BJ (cell line): ENCODE data around the gene OSCP1. TPM values are rescaled to one million over a fixed set of nuclear protein-coding genes. Genes with fewer than 3 reads are reported as not detected.
"Not testable (repeated sequence)": the region's sequence is repeated elsewhere in the genome, so short reads cannot be mapped to it uniquely, and the experiment has no call there.

Source experiments
- CTCF ChIA-PET: fragments of 350-600 bp; formaldehyde crosslinking; extraction: SDS; loops from one replicate; lab custom pipeline; 2021; ENCODE audit warnings: antibody characterized with exemption, inconsistent platforms; lab: Yijun Ruan, JAX
- POLR2A ChIA-PET: fragments of 300-600 bp; sonication (Branson Sonifier 250); formaldehyde crosslinking; extraction: SDS; loops from one replicate; lab custom pipeline; 2021; ENCODE audit warnings: antibody characterized with exemption; lab: Charles Lee
- DNase-seq: peaks from one replicate; pipeline ENCODE4 v3.0.0-alpha.2; 2011; ENCODE audit warnings: low read depth
- H3K27me3 ChIP-seq: 2 replicates; pipeline ENCODE4 v1.6.0; 2011; ENCODE audit warnings: low read length; ENCODE audit not compliant: control insufficient read depth, insufficient read depth
- H3K36me3 ChIP-seq: 2 replicates; pipeline ENCODE4 v1.5.1; 2011; ENCODE audit warnings: low read length; ENCODE audit not compliant: control insufficient read depth, insufficient read depth
- H3K4me3 ChIP-seq: 2 replicates; pipeline ENCODE4 v1.5.1; 2011; ENCODE audit warnings: low read depth, mild to moderate bottlenecking, control low read depth, low read length
- CTCF ChIP-seq: IDR thresholded peaks from 2 replicates; pipeline ENCODE4 v1.5.1; 2011; ENCODE audit warnings: low read depth, mild to moderate bottlenecking, control low read depth, inconsistent platforms, low read length, moderate library complexity; ENCODE audit not compliant: insufficient read depth
- polyA minus RNA-seq: library from RNA; depleted of rRNA, polyadenylated mRNA; stranded (reverse); fragments of >200 nt; gene quantifications from 2 replicates; pipeline ENCODE4 v1.2.3, GENCODE V29; 2011; rRNA and poly(A)+ RNA removed
- polyA plus RNA-seq: library from polyadenylated mRNA; depleted of rRNA; stranded (reverse); fragments of >200 nt; gene quantifications from 2 replicates; pipeline ENCODE4 v1.2.3, GENCODE V29; 2011; rRNA removed

The OSCP1 gene
- polyA plus RNA-seq (9.6 and 11.5 TPM in 2 replicates), polyA minus RNA-seq (8.2 and 11.7 TPM in 2 replicates)

GRCh38 chr1:36450270-36450918, at the start of gene OSCP1:
Gene OSCP1 (minus strand): TSS chr1:36450451. CDS start chr1:36450369, 82 bp downstream.
- H3K36me3 ChIP-seq, result peaks cover 6% of the 10 kb centered on the region
- ChIA-PET POLR2A (interaction anchor here (0.5 to 1.5 kb wide), 4 partner anchors 12 to 1284 kb away, joined by 3 to 12 read pairs (median 6); partner anchors contain the start of gene MRPS15), CTCF (interaction anchor here (0.8 to 1.0 kb wide), 5 partner anchors 11 to 131 kb away, joined by 3 to 5 read pairs (median 4); no protein-coding TSS in a partner anchor)
- TF ChIP-seq CTCF, result no peak
- H3K4me3 ChIP-seq, result peak within 1 kb of the TSS; percentile 70
- peak; percentile 76 for DNase-seq
- no peaks in the 10 kb centered on the region for H3K27me3 ChIP-seq

GRCh38 chr1:36497207-36497606, 47.0 kb upstream of the OSCP1 start:
- CTCF ChIA-PET, result interaction anchor here (1.8 kb wide), 1 partner anchor 19 kb away, joined by 5 read pairs; no protein-coding TSS in a partner anchor
- no peak for DNase-seq
- POLR2A ChIA-PET, result no interaction called here
- Histone ChIP-seq H3K27me3 (no peaks in the 10 kb centered on the region; the same call in 1 of the 2 replicates), H3K36me3 (no peaks in the 10 kb centered on the region), H3K4me3 (no peak overlapping the region)
- no peak for TF ChIP-seq CTCF

GRCh38 chr1:36494971-36495370, 44.7 kb upstream of the OSCP1 start:
- H3K36me3 ChIP-seq, result no peaks in the 10 kb centered on the region
- ChIA-PET CTCF (interaction anchor here (0.6 kb wide), 1 partner anchor 14 kb away, joined by 3 read pairs; no protein-coding TSS in a partner anchor), POLR2A (no interaction called here)
- H3K4me3 ChIP-seq, result no peak overlapping the region
- DNase-seq, result no peak
- H3K27me3 ChIP-seq, result no peaks in the 10 kb centered on the region; the same call in 1 of the 2 replicates
- no peak for TF ChIP-seq CTCF

DNA sequence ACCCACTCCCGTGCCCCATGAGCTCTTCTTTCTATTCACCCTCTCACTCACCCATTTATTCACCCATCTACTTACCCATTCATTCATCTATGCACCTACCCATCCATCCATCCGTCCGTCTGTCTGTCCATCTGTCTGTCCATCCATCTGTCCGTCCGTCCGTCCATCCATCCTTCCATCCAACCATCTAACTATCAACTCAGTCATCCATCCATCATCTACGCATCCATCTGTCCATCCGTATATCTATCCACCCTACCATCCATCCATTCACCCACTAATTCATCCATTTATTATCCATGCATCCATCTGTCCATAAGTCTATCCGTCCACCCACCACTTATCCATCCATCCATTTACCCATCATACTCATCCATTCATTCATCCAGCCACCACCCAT, 43.3 kb upstream of the OSCP1 start:
- ChIA-PET CTCF (no interaction called here), POLR2A (no interaction called here)
- Histone ChIP-seq H3K27me3 (no peaks in the 10 kb centered on the region; the same call in 1 of the 2 replicates), H3K4me3 (no peak overlapping the region), H3K36me3 (no peaks in the 10 kb centered on the region)
- DNase-seq, result no peak
- TF ChIP-seq CTCF, result no peak

DNA sequence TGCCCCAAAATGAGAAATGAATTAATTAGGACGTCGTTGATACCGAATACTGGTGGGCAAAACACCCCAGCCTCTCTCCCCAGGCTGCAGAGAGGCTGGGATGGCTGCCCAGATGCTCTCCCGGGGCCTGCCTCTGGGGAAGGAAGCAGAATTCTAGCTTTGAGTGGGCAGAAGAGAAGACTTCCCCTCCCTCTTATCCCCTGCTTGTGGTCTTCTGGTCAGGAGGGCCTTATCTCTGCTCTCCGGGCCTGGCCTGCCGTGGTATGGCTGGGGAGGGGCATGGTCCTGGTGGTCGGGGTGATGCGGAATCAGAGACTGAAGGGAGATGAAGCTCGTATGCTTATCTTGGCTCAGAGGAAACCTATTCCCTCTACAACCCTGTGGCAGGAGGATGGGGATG, 42.2 kb upstream of the OSCP1 start:
- H3K4me3 ChIP-seq, result no peak overlapping the region
- DNase-seq, result no peak
- no peaks in the 10 kb centered on the region; the same call in 1 of the 2 replicates for H3K27me3 ChIP-seq
- no peaks in the 10 kb centered on the region for H3K36me3 ChIP-seq
- no peak for TF ChIP-seq CTCF
- CTCF ChIA-PET, result interaction anchor here (1.7 kb wide), 1 partner anchor 24 kb away, joined by 4 read pairs; no protein-coding TSS in a partner anchor
- POLR2A ChIA-PET, result no interaction called here

DNA sequence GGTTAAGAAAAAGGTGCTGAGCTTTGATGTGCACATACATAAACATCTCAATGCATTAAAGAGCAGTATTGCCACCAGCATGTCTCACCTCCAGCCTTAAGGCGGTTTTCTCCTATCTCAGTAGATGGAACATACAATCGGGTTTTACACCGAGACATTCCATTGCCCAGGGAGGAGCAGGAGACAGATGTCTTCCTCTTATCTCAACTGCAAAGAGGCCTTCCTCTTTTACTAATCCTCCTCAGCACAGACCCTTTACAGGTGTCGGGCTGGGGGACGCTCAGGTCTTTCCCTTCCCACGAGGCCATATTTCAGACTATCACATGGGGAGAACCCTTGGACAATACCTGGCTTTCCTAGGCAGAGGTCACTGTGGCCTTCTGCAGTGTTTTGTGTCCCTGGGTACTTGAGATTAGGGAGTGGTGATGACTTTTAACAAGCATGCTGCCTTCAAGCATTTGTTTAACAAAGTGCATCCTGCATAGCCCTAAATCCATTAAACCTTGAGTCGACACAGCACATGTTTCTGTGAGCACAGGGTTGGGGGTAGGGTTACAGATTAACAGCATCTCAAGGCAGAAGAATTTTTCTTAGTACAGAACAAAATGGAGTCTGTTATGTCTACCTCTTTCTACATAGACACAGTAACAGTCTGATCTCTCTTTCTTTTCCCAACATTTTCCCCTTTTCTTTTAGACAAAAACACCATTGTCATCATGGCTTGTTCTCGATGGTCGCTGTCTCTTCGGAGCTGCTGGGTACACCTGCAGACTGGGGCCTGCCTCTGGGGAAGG, 39.2 kb upstream of the OSCP1 start:
- CTCF ChIA-PET, H3K36me3 ChIP-seq, H3K27me3 ChIP-seq, H3K4me3 ChIP-seq, DNase-seq, POLR2A ChIA-PET: not testable (repeated sequence)
